ENCODE measurements around the gene ZFHX3.
A peak's percentile ranks its signal among the peaks of the same experiment; 100 is the strongest.

ZFHX3 gene

GRCh38 chr16:72991644-72992043, 56.3 kb downstream of the ZFHX3 start:
- TF ChIP-seq CEBPB (IDR thresholded peaks at IDR 0.05) (no peak), FOXM1 (IDR thresholded peaks at IDR 0.05; ENCODE audit: borderline replicate concordance, low read depth) (no peak), EGR1 (IDR thresholded peaks at IDR 0.05) (no peak), RAD21 (IDR thresholded peaks at IDR 0.05; ENCODE audit: low read depth) (no peak), USF1 (IDR thresholded peaks at IDR 0.05) (no peak), YY1 (IDR thresholded peaks at IDR 0.05; ENCODE audit: low read depth) (no peak), TAF1 (IDR thresholded peaks at IDR 0.05; ENCODE audit: low read depth) (no peak), TEAD4 (IDR thresholded peaks at IDR 0.05) (no peak), ZBTB7A (IDR thresholded peaks at IDR 0.05; ENCODE audit: low read depth) (no peak)
- TF ChIP-seq, protein P1, sequence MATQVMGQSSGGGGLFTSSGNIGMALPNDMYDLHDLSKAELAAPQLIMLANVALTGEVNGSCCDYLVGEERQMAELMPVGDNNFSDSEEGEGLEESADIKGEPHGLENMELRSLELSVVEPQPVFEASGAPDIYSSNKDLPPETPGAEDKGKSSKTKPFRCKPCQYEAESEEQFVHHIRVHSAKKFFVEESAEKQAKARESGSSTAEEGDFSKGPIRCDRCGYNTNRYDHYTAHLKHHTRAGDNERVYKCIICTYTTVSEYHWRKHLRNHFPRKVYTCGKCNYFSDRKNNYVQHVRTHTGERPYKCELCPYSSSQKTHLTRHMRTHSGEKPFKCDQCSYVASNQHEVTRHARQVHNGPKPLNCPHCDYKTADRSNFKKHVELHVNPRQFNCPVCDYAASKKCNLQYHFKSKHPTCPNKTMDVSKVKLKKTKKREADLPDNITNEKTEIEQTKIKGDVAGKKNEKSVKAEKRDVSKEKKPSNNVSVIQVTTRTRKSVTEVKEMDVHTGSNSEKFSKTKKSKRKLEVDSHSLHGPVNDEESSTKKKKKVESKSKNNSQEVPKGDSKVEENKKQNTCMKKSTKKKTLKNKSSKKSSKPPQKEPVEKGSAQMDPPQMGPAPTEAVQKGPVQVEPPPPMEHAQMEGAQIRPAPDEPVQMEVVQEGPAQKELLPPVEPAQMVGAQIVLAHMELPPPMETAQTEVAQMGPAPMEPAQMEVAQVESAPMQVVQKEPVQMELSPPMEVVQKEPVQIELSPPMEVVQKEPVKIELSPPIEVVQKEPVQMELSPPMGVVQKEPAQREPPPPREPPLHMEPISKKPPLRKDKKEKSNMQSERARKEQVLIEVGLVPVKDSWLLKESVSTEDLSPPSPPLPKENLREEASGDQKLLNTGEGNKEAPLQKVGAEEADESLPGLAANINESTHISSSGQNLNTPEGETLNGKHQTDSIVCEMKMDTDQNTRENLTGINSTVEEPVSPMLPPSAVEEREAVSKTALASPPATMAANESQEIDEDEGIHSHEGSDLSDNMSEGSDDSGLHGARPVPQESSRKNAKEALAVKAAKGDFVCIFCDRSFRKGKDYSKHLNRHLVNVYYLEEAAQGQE (IDR thresholded peaks at IDR 0.05; ENCODE audit: low read depth), result no peak

DNA sequence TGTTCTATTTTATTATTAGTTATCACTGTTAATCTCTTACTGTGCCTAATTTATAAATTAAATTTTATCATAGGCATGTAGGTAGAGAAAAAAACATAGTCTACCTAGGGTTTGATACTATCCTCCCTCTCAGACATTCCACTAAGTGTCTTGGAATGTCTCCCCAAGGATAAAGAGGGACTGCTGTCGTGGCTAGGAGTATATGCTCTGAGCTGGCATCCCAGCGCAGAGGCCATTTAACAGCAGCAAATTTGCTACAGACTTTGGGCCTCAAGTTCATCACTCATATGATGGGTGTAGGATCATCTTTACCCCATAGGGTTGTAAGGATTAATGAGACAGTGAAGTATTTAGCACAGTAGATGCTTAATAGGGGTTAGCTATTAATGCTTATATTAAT, 56.7 kb downstream of the ZFHX3 start:
- TF ChIP-seq EP300 (IDR thresholded peaks at IDR 0.05; ENCODE audit: borderline replicate concordance), result no peak
- TF ChIP-seq ZBTB7A (IDR thresholded peaks at IDR 0.05; ENCODE audit: low read depth), result no peak
- TF ChIP-seq CEBPB (IDR thresholded peaks at IDR 0.05), result no peak
- no peak for TF ChIP-seq TEAD4 (IDR thresholded peaks at IDR 0.05)
- TF ChIP-seq, protein P1 (IDR thresholded peaks at IDR 0.05; ENCODE audit: low read depth), result no peak
- no peak for TF ChIP-seq TCF12 (IDR thresholded peaks at IDR 0.05; ENCODE audit: low read depth)
- TF ChIP-seq FOXM1 (IDR thresholded peaks at IDR 0.05; ENCODE audit: borderline replicate concordance, low read depth), result no peak
- no peak for TF ChIP-seq RAD21 (IDR thresholded peaks at IDR 0.05; ENCODE audit: low read depth)
- no peak for TF ChIP-seq CREB1 (IDR thresholded peaks at IDR 0.05; ENCODE audit: low read depth)
- TF ChIP-seq EGR1 (IDR thresholded peaks at IDR 0.05), result no peak
- no peak for TF ChIP-seq USF1 (IDR thresholded peaks at IDR 0.05)
- no peak for TF ChIP-seq YY1 (IDR thresholded peaks at IDR 0.05; ENCODE audit: low read depth)
- TF ChIP-seq MAX (IDR thresholded peaks at IDR 0.05), result no peak
- no peak for TF ChIP-seq TAF1 (IDR thresholded peaks at IDR 0.05; ENCODE audit: low read depth)
- no peak for TF ChIP-seq NFIC (IDR thresholded peaks at IDR 0.05)

- TF ChIP-seq CREB1 (IDR thresholded peaks at IDR 0.05; ENCODE audit: low read depth) (no peak), RAD21 (IDR thresholded peaks at IDR 0.05; ENCODE audit: low read depth) (no peak), NFIC (IDR thresholded peaks at IDR 0.05) (no peak), EP300 (IDR thresholded peaks at IDR 0.05; ENCODE audit: borderline replicate concordance) (no peak), TEAD4 (IDR thresholded peaks at IDR 0.05) (no peak), TCF12 (IDR thresholded peaks at IDR 0.05; ENCODE audit: low read depth) (no peak), FOXM1 (IDR thresholded peaks at IDR 0.05; ENCODE audit: borderline replicate concordance, low read depth) (no peak), YY1 (IDR thresholded peaks at IDR 0.05; ENCODE audit: low read depth) (no peak)
- TF ChIP-seq, protein P1 (IDR thresholded peaks at IDR 0.05; ENCODE audit: low read depth), result no peak
Observed at GRCh38 chr16:72990571-72990970, 57.4 kb downstream of the ZFHX3 start.

DNA sequence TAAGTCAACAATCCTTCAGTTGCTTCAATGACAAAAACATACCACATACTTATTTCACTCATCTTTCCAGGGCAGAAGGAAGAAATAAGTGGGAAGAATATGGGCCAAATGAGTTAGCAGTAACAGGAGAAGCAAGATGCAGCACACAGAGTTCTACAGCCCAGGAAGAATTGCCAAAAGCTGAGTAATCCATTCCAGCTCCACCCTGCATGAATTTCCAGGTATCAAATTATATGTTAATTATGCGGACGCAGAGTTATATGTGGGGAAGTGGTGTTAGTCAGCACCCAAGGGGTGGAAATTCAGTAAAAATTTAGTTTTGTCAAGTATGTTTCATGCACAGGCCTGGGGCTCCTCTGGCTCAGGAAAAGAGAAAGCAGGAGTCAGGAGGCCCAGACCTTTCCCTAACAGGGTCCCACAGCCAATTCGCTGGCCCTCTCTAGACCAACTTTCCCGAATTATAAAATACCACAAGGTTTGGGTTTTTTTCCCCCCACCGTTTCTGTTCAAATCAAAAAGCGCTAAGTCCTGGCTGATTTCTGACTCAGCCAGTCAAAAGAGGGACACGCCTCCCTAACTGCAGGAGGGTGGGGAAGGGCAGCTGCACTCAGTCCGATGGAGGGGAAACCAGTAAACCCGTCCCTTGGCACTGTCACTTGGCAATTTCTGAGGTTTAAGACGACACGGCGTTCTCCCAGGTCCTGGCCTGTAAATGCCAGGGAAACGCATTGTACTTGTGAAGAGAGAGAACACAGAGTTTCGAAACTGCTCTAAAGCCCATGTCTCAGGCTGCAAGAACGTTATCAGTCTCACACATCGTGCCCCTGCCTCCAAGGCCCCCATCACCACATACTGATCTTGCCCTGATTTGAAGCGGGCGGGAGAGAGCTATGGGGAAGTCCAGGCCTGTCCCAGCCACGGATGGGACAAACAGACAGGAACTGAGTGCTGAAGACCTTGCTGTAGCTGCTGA, 58.1 kb downstream of the ZFHX3 start:
- TF ChIP-seq CEBPB (IDR thresholded peaks at IDR 0.05) (no peak), TAF1 (IDR thresholded peaks at IDR 0.05; ENCODE audit: low read depth) (peak; percentile 42; the same call in 1 of the 2 replicates), CREB1 (IDR thresholded peaks at IDR 0.05; ENCODE audit: low read depth) (no peak), YY1 (IDR thresholded peaks at IDR 0.05; ENCODE audit: low read depth) (no peak), NFIC (IDR thresholded peaks at IDR 0.05) (peak; percentile 71), TEAD4 (IDR thresholded peaks at IDR 0.05) (peak; percentile 79), RAD21 (IDR thresholded peaks at IDR 0.05; ENCODE audit: low read depth) (0 out of 2 replicates have a peak, but pooled peaks have one; percentile 3), ZBTB7A (IDR thresholded peaks at IDR 0.05; ENCODE audit: low read depth) (no peak), MAX (IDR thresholded peaks at IDR 0.05) (0 out of 2 replicates have a peak, but pooled peaks have one; percentile 34), FOXM1 (IDR thresholded peaks at IDR 0.05; ENCODE audit: borderline replicate concordance, low read depth) (peak; percentile 92), TCF12 (IDR thresholded peaks at IDR 0.05; ENCODE audit: low read depth) (no peak; the same call in 1 of the 2 replicates), EP300 (IDR thresholded peaks at IDR 0.05; ENCODE audit: borderline replicate concordance) (no peak; the same call in 1 of the 2 replicates), EGR1 (IDR thresholded peaks at IDR 0.05) (no peak), USF1 (IDR thresholded peaks at IDR 0.05) (no peak)
- TF ChIP-seq, protein P1 (IDR thresholded peaks at IDR 0.05; ENCODE audit: low read depth), result no peak
